Uterus (tissue), 4 donors: ENCODE data around the gene GALNTL6. TPM values are rescaled to one million over a fixed set of nuclear protein-coding genes. Genes with fewer than 3 reads are reported as not detected.

Experiments used
- DNase-seq, 2 donors: peaks; one replicate each; pipeline ENCODE4 v3.0.0-alpha.2; 2019 to 2020
- H3K27ac ChIP-seq, 2 donors: fragments of 200-600 bp; sonication (generic); 1 replicate in 1 of 2; 2 replicates in 1 of 2; pipeline ENCODE4 v1.5.1; 2016 to 2018
- H3K27me3 ChIP-seq, 2 donors: fragments of 200-600 bp; sonication (generic); one replicate each; pipeline ENCODE4 v1.5.1; 2018 to 2019; ENCODE audit warnings: control low read depth in 1 of 2
- H3K36me3 ChIP-seq, 2 donors: fragments of 200-600 bp; sonication (generic); one replicate each; pipeline ENCODE4 v1.5.1; 2019; ENCODE audit warnings: control low read depth in 1 of 2
- H3K4me1 ChIP-seq, 2 donors: fragments of 200-600 bp; sonication (generic); one replicate each; pipeline ENCODE4 v1.5.1; 2018 to 2019; ENCODE audit warnings: control low read depth in 1 of 2
- H3K4me3 ChIP-seq, 2 donors: fragments of 200-600 bp; sonication (generic); 1 replicate in 1 of 2; 2 replicates in 1 of 2; pipeline ENCODE4 v1.5.1; 2018 to 2019; ENCODE audit warnings: mild to moderate bottlenecking in 1 of 2
- H3K9me3 ChIP-seq, 2 donors: fragments of 200-600 bp; sonication (generic); one replicate each; pipeline ENCODE4 v1.5.1; 2019; ENCODE audit warnings: control low read depth in 1 of 2
- CTCF ChIP-seq, 4 experiments: fragments of 200-600 bp in 2 of 4; fragments of 450-650 bp in 2 of 4; sonication (generic) in 2 of 4; IDR thresholded peaks; one replicate each; pipeline ENCODE4 v1.5.1; 2016 to 2019; ENCODE audit warnings: antibody characterized with exemption in 4 of 4, mild to moderate bottlenecking in 2 of 4, moderate library complexity in 1 of 4
- POLR2A ChIP-seq, 2 donors: fragments of 450-650 bp; IDR thresholded peaks; one replicate each; pipeline ENCODE4 v1.6.1; 2016; ENCODE audit warnings: antibody characterized with exemption in 2 of 2, mild to moderate bottlenecking in 1 of 2, moderate library complexity in 1 of 2
- intact Hi-C: fragments of 100-400 bp; cut with DNase I; formaldehyde crosslinking; loops from one replicate; pipeline ENCODE4 v1.15.1; 2023; ENCODE audit warnings: low total_unique reads
- total RNA-seq, 4 donors: library from RNA; depleted of rRNA in 3 of 4; stranded (reverse); fragments of >200 nt in 3 of 4; gene quantifications; one replicate each; pipeline versions ENCODE4 v1.1.0 to v1.2.4, GENCODE V29; 2014 to 2023
- donor health status: DM: yes; HTN: yes; CAD: no.

GALNTL6 gene
- total RNA-seq, 4 donors from 2014 or later = 2.6 TPM; not detected in 3

GRCh38 chr4:172942840-172943239, 1129.6 kb downstream of the GALNTL6 start:
- H3K9me3 ChIP-seq = no peaks in the 10 kb centered on the region
- H3K4me3 ChIP-seq = no peak overlapping the region
- DNase-seq = no peak
- no peak overlapping the region for H3K27ac ChIP-seq
- TF ChIP-seq CTCF (IDR thresholded peaks at IDR 0.05) (no peak), POLR2A (IDR thresholded peaks at IDR 0.05) (no peak)
- intact Hi-C loops = no loop called here
- no peaks in the 10 kb centered on the region for H3K4me1 ChIP-seq
- no peaks in the 10 kb centered on the region for H3K36me3 ChIP-seq
- no peaks in the 10 kb centered on the region for H3K27me3 ChIP-seq

GRCh38 chr4:172945611-172946010, 1132.4 kb downstream of the GALNTL6 start:
- TF ChIP-seq POLR2A (IDR thresholded peaks at IDR 0.05) (no peak), CTCF (IDR thresholded peaks at IDR 0.05) (no peak)
- no peak for DNase-seq
- intact Hi-C loops = no loop called here
- H3K36me3 ChIP-seq = no peaks in the 10 kb centered on the region
- no peaks in the 10 kb centered on the region for H3K9me3 ChIP-seq
- no peak overlapping the region for H3K4me3 ChIP-seq
- peaks cover 0 to 1% of the 10 kb centered on the region in 2 donors for H3K4me1 ChIP-seq
- no peak overlapping the region for H3K27ac ChIP-seq
- no peaks in the 10 kb centered on the region for H3K27me3 ChIP-seq

- Histone ChIP-seq H3K4me3 (no peak overlapping the region), H3K36me3 (no peaks in the 10 kb centered on the region), H3K4me1 (peaks cover 0 to 4% of the 10 kb centered on the region in 2 donors), H3K27ac (peak overlapping the region in 1 of 2 donors; percentile 43), H3K9me3 (no peaks in the 10 kb centered on the region), H3K27me3 (no peaks in the 10 kb centered on the region)
- no peak for TF ChIP-seq CTCF (IDR thresholded peaks at IDR 0.05)
- TF ChIP-seq POLR2A (IDR thresholded peaks at IDR 0.05) = no peak
- DNase-seq = no peak
- intact Hi-C loops = no loop called here
Observed at GRCh38 chr4:172946503-172946902, 1133.3 kb downstream of the GALNTL6 start.

- TF ChIP-seq POLR2A (IDR thresholded peaks at IDR 0.05) = no peak
- no peak for TF ChIP-seq CTCF (IDR thresholded peaks at IDR 0.05)
- Histone ChIP-seq H3K27ac (peak overlapping the region in 1 of 2 donors; percentile 43), H3K27me3 (no peaks in the 10 kb centered on the region), H3K4me1 (peaks cover 0 to 4% of the 10 kb centered on the region in 2 donors), H3K36me3 (no peaks in the 10 kb centered on the region), H3K9me3 (no peaks in the 10 kb centered on the region), H3K4me3 (no peak overlapping the region)
- DNase-seq = no peak
- intact Hi-C loops = no loop called here
Observed at GRCh38 chr4:172947594-172947993, 1134.4 kb downstream of the GALNTL6 start.

- Histone ChIP-seq H3K27me3 (no peaks in the 10 kb centered on the region), H3K36me3 (no peaks in the 10 kb centered on the region), H3K27ac (no peak overlapping the region), H3K4me1 (peaks cover 0 to 4% of the 10 kb centered on the region in 2 donors), H3K9me3 (no peaks in the 10 kb centered on the region), H3K4me3 (no peak overlapping the region)
- no peak for DNase-seq
- no peak for TF ChIP-seq POLR2A (IDR thresholded peaks at IDR 0.05)
- intact Hi-C loops = no loop called here
Observed at GRCh38 chr4:172950990-172951389, 1137.8 kb downstream of the GALNTL6 start.
